ENCODE measurements around the gene C3orf20. TPM values are rescaled to one million over a fixed set of nuclear protein-coding genes. Genes with fewer than 3 reads are reported as not detected.

The C3orf20 gene
- polyA plus RNA-seq, 1 donor from 2014 or later: not detected

DNA sequence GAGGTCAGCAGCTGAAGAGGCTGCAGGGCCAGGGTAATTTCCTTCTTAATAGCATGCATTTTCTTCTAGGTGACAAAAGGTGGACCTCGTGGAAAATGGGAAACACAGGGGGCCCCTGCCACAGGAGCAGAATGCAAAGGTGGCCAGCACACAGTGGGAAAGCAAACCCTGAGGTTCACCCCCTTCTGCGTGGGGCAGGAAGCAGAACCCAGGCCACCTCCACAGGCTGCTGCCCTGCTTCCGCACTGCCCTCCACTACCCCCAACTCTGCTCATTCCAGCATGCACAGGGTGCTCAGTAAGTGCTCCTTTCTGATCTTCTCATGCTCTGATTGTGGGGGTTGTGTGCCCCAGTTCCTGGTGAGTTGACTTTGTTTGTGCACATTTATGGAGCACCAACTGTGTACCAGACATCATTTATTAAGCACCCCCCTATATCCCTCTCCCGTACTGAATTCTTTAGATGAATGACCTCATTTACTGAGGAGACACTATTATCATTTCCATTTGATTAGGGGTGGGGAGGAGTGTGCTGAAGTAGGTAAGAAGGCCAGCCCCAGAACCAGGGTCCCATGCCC lies 131.1 kb downstream of the C3orf20 start:
- H3K9me3 ChIP-seq (ENCODE audit: low read length): no peaks in the 10 kb centered on the region
- no peak overlapping the region for H3K4me2 ChIP-seq (ENCODE audit: low read length)
- no peaks in the 10 kb centered on the region for H3K9me2 ChIP-seq (ENCODE audit: insufficient read depth, low read length)
- H3K79me2 ChIP-seq (replicated peaks; ENCODE audit: insufficient read depth, low read length): no peaks in the 10 kb centered on the region
- no peak overlapping the region for H2AFZ ChIP-seq (ENCODE audit: low read depth, low read length)
- H3K9ac ChIP-seq (ENCODE audit: low read length): no peak overlapping the region
- no peak overlapping the region for H3K4me3 ChIP-seq (ENCODE audit: low read length)
- no peaks in the 10 kb centered on the region for H3F3A ChIP-seq (ENCODE audit: insufficient read depth, low read length, poor library complexity, severe bottlenecking)
- no peak for TF ChIP-seq SMC3 (conservative IDR thresholded peaks at IDR 0.05; ENCODE audit: poor library complexity)
- TF ChIP-seq POLR2AphosphoS5 (IDR thresholded peaks at IDR 0.05): no peak
- TF ChIP-seq TAF1 (IDR thresholded peaks at IDR 0.05; ENCODE audit: low read depth): no peak
- TF ChIP-seq, protein P1, sequence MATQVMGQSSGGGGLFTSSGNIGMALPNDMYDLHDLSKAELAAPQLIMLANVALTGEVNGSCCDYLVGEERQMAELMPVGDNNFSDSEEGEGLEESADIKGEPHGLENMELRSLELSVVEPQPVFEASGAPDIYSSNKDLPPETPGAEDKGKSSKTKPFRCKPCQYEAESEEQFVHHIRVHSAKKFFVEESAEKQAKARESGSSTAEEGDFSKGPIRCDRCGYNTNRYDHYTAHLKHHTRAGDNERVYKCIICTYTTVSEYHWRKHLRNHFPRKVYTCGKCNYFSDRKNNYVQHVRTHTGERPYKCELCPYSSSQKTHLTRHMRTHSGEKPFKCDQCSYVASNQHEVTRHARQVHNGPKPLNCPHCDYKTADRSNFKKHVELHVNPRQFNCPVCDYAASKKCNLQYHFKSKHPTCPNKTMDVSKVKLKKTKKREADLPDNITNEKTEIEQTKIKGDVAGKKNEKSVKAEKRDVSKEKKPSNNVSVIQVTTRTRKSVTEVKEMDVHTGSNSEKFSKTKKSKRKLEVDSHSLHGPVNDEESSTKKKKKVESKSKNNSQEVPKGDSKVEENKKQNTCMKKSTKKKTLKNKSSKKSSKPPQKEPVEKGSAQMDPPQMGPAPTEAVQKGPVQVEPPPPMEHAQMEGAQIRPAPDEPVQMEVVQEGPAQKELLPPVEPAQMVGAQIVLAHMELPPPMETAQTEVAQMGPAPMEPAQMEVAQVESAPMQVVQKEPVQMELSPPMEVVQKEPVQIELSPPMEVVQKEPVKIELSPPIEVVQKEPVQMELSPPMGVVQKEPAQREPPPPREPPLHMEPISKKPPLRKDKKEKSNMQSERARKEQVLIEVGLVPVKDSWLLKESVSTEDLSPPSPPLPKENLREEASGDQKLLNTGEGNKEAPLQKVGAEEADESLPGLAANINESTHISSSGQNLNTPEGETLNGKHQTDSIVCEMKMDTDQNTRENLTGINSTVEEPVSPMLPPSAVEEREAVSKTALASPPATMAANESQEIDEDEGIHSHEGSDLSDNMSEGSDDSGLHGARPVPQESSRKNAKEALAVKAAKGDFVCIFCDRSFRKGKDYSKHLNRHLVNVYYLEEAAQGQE (IDR thresholded peaks at IDR 0.05; ENCODE audit: borderline replicate concordance): no peak
- TF ChIP-seq, protein P2, sequence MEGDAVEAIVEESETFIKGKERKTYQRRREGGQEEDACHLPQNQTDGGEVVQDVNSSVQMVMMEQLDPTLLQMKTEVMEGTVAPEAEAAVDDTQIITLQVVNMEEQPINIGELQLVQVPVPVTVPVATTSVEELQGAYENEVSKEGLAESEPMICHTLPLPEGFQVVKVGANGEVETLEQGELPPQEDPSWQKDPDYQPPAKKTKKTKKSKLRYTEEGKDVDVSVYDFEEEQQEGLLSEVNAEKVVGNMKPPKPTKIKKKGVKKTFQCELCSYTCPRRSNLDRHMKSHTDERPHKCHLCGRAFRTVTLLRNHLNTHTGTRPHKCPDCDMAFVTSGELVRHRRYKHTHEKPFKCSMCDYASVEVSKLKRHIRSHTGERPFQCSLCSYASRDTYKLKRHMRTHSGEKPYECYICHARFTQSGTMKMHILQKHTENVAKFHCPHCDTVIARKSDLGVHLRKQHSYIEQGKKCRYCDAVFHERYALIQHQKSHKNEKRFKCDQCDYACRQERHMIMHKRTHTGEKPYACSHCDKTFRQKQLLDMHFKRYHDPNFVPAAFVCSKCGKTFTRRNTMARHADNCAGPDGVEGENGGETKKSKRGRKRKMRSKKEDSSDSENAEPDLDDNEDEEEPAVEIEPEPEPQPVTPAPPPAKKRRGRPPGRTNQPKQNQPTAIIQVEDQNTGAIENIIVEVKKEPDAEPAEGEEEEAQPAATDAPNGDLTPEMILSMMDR (IDR thresholded peaks at IDR 0.05; ENCODE audit: poor library complexity, severe bottlenecking): no peak
- no peak for TF ChIP-seq EZH2 (IDR thresholded peaks at IDR 0.05; ENCODE audit: borderline replicate concordance, insufficient read depth, low read length, poor library complexity, severe bottlenecking)
- no peak for TF ChIP-seq RAD21 (conservative IDR thresholded peaks at IDR 0.05)
- TF ChIP-seq MXI1 (conservative IDR thresholded peaks at IDR 0.05; ENCODE audit: poor library complexity, severe bottlenecking): no peak
- no peak for TF ChIP-seq EP300 (conservative IDR thresholded peaks at IDR 0.05; ENCODE audit: poor library complexity, severe bottlenecking)
- H4K20me1 ChIP-seq (ENCODE audit: insufficient read depth): no peaks in the 10 kb centered on the region
- H3K27me3 ChIP-seq (ENCODE audit: insufficient read depth, low read depth, low read length): peaks cover 22% of the 10 kb centered on the region
- H3K27ac ChIP-seq (ENCODE audit: low read length): no peak overlapping the region
- no peaks in the 10 kb centered on the region for H3K36me3 ChIP-seq (ENCODE audit: insufficient read depth, low read length)

DNA sequence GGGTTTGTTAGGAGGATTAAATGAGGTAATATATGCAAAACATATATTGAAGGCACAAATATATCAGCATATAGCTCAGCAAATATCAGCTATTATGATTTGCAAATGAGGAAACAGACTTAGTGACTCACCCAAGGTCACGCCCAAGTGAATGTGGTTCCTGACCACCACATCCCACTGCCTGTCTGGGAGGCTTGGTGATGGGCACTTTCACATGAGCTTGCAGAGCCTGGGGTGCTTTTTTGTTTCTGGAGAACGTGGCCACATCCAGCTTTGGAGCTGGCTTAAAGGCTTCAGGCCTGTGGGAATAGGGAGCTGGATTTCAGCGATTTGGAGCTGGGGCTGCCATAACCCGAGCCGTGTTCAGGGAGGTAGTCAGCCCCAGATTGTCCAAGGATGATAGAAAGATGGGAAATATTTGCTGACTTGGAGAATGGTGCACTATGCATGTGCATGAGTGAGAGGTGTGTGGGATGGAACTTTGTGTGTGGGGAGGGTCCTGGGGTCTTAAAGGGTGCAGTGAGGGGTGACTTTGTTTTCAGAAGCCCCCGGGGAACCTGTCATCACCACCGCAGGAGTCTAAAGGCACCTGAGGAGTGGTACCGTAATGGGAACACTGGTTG lies 131.8 kb downstream of the C3orf20 start:
- no peak overlapping the region for H2AFZ ChIP-seq (ENCODE audit: low read depth, low read length)
- no peaks in the 10 kb centered on the region for H3K9me2 ChIP-seq (ENCODE audit: insufficient read depth, low read length)
- no peak overlapping the region for H3K27ac ChIP-seq (ENCODE audit: low read length)
- no peak overlapping the region for H3K4me3 ChIP-seq (ENCODE audit: low read length)
- no peaks in the 10 kb centered on the region for H3K36me3 ChIP-seq (ENCODE audit: insufficient read depth, low read length)
- H3K27me3 ChIP-seq (ENCODE audit: insufficient read depth, low read depth, low read length): peaks cover 29% of the 10 kb centered on the region
- no peaks in the 10 kb centered on the region for H3K9me3 ChIP-seq (ENCODE audit: low read length)
- no peaks in the 10 kb centered on the region for H3K79me2 ChIP-seq (replicated peaks; ENCODE audit: insufficient read depth, low read length)
- H3K9ac ChIP-seq (ENCODE audit: low read length): no peak overlapping the region
- H3F3A ChIP-seq (ENCODE audit: insufficient read depth, low read length, poor library complexity, severe bottlenecking): no peaks in the 10 kb centered on the region
- TF ChIP-seq EP300 (conservative IDR thresholded peaks at IDR 0.05; ENCODE audit: poor library complexity, severe bottlenecking) (no peak), EZH2 (IDR thresholded peaks at IDR 0.05; ENCODE audit: borderline replicate concordance, insufficient read depth, low read length, poor library complexity, severe bottlenecking) (no peak), POLR2AphosphoS5 (IDR thresholded peaks at IDR 0.05) (no peak), RAD21 (conservative IDR thresholded peaks at IDR 0.05) (no peak), TAF1 (IDR thresholded peaks at IDR 0.05; ENCODE audit: low read depth) (no peak)
- TF ChIP-seq, protein P1 (IDR thresholded peaks at IDR 0.05; ENCODE audit: borderline replicate concordance): no peak
- H3K4me2 ChIP-seq (ENCODE audit: low read length): no peak overlapping the region
- no peaks in the 10 kb centered on the region for H4K20me1 ChIP-seq (ENCODE audit: insufficient read depth)

Data from neural cell (in vitro differentiated cells).